ENCODE data around the gene ATF5.

The ATF5 gene

DNA sequence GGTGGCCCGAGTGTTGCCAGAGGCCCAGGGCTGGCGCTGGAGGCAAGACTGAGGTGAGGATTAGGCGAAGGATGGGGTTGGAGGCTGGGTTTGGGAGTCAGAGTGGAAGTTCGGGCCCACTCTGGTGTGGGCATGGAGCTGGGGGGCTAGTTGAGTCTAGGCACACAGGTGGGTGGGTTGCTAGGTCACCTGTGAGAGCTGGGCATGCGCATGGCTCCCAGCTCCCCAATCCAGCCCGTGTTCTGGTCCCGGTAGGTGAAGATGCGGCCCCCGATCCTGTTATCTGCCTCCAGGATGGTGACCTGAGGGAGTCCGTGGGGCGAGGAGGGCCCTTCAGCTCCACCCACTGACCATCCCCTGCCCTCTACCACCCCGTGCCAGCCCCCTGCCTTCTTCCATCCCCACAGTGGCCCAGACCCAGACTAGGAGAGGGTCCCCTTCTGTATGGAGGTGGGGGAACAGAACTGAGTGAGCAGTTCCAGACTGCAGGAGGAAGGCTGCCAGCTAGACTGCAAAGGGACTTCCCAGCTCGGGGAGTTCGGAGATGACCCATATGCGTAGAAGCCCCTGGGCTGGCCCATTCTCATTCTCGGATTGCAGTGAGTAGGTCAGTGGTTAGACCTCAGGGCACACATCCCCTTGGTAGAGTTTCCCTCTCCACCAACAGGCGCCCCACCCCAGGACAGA is 34.0 kb upstream of the ATF5 start:
- DNase-seq, result no peak

DNA sequence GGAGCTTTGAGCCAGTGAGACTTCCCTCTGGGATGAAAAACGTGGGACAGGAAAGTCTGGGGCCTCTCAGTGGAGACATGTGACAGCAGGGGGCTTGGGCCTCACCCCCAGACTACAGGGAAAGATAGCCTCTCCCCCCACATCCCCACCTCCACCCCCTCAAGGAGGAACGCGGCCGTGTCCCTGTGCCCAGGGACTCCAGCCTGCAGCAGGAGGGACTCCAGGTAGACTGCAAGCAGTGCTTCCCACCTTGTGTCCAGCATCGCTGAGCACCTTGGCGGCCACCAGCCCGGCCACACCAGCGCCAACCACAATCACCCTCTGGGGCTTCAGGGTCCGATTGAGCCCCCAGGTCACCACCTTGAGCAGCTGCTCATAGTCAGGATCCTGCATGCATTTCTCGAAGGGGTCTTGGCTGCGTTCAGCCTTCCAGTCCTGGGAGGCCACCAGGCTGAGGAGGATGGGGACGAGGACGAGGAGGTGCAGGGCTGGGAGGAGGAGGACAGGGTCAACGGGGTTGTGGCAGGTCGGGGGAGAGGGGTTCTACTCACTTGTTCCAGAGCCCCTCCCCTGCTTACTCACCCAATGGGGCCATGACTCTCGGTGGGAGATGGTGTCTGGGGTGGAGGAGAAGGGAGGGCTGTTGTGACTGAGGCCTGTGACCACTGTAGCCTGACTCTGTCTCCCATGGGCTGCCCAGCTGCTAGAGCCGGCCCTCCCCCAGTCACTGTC is 33.3 kb upstream of the ATF5 start:
- no peak for DNase-seq

DNA sequence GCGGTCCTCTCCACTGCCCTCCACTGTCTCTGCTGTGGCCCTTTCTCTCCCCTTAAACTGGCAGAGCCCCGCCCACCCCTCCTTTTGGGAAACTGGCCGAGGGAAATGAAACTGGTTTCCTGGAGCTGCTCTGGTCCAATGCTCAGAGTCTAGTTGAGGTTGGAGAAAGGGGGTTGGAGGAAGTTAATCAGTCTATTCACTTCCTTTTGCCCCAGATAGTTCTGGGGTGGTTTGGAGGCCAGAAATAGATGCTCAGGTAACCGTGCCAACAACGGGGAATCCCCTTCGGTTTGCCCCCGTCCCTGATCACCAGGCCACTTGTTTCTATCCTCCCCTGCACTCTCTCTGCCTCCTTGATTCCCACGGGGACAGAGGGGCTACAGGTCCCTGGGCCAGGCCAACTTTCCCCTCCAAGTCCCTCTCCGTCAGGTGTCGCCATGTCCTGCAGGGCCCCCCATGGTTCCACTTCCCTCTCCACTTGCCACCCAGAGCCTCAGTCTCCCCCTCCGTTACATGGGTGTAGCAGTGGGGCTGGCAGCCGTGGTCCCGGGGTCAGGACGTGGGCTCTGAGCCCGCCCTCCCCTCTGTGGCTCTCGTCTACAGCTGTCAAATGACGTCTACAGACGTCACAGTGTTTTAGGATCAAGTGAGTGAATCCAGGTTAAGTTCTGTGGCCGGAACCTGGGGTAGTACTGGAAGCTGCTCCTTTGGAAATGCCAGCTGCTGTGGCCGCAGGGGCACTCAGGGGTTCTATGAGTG is 32.0 kb upstream of the ATF5 start, which contains the start of gene IL4I1:
TSS of gene IL4I1 (minus strand) at position 25 of the 759 bp plus-strand sequence. CDS start 727 bp downstream, outside the sequence.
- DNase-seq, result peak in 9 of 56 donors; percentile 2 to 49 (median 19)

DNA sequence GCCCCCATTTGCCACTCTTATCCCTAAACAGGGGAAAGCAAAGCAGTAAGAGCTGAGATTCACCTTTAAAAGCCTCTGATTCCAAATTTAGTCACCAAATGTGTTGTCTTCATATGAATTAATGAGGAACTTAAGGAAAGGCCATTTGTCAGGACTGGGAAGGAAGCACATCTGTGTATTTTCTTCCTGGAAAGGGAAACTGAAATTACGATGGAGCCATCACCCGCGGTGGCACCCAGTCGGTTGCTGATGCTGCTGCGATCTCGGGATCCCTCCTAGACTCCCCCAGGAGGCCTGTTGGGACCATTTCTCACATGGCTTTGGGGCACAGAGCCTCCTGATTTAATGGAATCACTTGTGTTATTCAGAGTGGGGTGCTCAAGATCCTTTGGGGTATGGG is 24.9 kb upstream of the ATF5 start:
- no peak for DNase-seq

DNA sequence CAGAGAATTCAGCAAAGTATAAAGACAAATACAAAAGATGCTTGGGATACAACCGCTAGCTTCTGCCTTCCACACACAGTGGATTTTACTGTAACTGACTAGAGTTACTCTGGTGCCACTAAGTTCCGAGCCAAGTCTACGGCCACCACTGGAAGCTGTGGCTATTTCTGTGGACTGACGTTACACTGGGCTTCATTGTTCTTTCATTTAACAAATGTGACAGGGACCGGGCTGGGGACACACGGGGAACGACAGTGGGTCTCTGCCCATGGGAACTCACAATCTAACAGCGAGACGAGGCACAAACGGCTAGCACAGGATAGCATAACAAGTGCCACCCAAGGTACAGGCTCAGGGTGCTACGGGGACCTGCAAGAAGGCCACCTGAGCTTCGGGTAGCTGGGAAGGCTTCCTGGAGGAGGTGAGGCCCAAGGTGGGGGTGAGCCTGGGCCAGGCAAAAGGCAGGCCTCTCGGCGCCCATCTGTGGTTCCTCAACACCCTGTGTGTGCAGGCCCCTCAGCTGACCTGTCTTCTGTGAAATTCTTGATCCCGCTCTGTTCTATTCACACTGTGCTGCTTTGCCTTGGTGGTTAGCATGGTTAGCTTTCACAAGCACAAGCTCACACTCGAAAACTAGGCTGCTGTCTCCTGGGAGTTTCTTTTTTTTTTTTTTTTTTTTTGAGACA is 22.0 kb upstream of the ATF5 start:
- DNase-seq, result peak in 24 of 56 donors; percentile 8 to 71 (median 30)

DNA sequence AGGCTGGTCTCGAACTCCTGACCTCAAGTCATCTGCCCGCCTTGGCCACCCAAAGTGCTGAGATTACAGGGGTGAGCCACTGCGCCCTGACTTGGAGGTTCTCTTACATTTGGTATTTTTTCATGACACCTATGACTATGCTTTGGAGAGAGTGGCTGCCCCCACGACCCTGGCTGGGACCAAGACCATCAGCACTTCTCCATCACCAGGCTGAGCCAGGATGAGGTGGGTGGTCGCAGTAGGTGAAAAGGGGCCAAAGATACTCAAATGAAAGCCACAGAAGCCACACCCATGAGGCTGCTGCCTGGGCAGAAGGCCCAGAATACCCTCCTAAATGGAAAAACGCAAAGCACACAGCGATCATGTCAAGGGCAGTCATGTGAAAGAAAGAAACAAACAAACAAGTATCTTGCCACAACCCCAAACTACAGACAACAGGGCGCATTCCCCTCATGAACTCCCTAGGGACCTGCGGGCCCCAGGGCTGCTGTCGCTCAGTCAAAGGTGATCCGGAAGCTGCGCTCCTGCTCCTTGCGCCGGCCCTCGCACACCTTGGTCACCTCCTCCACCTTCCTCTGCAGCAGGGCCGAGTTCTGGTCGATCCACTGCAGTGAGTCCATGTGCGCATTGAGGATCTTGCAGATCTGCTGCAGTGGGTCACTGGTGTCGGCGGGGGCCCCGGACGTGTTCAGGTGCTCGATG is 21.1 kb upstream of the ATF5 start:
- no peak for DNase-seq

DNA sequence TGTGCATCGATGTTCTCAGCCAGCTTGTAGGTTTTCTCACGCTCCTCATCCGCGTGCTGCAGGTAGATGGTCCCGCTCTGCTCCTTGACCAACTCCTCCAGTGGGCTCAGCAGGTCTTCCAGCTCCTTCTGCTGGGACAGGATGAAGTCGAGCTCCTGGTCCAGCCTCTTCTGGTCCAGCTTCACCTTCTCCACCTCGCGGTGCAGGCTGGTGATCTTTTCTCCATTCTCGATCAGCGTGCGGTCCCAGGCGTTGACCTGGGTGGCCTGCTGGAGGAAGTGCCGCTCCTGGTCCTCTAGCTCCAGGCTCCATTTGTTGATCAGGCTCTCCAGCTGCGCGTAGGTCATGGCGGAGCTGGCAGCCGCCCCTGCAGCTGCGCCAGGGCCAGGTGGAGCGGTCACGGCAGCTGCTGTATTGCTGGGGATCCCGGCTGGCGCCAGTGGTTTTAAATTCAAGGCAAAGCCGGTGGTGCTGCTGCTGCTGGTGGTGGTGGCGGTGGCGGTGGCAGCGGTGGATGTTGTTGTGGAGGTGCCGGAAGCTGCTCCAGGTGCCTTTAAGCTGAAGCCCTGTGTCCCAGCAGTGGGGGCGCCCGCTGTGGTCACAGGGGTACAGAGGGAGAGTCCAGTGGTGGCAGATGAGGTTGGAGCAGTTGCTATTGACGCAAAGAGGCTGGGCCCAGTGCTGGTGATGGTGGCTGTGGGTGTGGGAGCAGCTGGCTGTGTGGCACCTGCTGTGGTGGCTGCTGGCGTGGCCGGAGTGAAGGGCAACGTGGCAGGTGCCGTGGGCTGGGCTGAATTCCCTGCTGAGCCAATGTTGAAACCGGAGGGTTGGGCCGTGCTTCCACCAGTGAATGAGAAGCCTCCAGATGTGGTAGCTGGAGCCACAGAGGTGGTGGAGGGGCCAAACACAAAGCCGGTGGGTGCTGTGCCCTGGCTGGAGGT is 20.3 kb upstream of the ATF5 start:
- no peak for DNase-seq

DNA sequence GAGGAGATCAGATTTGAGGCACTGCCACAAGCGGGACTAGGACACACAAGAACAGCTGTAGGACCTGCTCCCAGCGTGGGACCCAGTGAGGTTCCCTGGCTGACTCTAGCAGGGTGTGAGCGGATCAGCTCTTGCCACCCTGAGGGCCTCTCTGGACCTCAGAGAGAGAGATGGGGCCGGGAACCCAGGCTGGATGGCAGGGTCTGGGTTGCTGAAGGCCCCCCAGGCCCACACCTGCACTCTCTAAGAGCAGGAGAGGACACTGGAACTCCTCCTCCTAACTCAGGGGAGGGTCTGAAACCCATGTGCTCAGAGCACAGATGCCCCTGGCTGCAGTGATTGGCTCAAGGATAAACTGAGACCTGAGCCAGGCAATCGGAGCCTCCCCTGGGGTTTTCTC is 18.8 kb upstream of the ATF5 start:
- no peak for DNase-seq

DNA sequence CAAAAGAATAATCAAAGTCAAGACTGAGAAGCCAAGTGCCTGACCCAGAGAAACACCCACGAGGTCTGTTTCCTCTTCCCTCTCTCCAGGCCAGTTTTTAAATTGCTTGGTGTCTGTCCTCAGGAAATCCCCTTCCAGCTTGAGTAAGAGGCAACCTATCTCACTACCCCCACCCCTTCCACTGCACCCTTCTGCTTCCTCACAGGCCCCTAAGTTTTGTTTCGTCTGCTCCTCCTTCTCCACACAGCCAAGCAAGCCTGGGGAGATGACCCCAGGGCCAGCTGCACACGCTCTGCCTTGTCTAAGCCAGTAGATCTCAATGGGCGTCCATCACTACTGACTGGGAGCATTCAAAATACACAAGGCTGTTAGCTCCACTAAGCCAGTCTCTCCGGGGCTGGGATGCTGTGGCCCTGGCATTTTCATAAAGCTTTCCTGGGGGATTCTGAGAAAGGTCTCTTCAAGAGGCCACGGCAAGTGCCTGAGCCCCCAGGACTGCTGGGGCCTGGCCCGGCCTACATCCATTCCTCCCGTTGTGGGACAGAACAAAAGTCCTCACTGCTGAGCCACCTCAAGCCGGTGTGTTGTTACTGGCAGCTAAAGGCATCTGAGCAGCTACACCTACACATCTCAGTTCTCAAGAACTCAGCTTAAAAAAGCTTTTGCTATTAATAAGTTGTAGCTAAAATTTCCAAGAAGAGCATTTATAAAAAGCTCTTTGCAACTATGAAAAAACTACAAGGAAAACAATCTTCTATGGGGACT is 17.4 kb upstream of the ATF5 start:
- DNase-seq, result peak in 10 of 56 donors; percentile 5 to 59 (median 16)

DNA sequence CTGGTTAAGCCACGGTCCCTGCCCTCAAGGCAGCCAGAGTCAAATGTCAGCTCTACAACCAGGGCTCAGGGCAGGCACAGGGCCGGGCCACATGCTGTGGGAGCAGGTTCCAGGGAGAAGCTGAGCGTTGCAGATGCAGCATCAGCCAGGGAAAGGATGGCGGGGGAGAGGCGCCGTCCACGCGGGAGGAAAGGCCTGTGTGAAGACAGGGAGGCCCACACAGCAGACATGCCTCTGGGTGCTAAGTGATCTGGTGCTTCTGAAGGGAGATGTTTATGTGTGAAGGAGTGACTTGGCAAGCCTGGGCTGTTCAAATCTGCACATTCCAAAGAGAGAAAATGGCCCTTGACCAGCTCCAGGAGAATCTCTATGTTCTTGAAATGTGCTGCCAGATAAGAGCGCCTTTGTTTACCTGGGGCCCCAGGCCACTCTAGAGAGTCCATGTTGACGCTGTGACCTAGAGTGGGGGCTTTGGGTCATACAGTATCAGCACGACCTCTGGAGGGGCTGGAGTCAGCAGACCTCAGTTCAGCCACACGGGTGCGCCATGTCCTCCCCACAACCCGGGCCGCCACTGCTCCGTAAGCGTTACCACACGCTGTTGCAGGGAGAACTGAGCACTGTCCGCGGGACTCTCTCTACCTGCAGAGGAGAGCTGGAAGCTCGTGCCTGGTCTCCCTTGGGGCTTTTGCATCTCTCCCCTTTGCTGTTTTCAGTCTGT is 15.9 kb upstream of the ATF5 start:
- peak in 16 of 56 donors; percentile 3 to 62 (median 26) for DNase-seq

DNA sequence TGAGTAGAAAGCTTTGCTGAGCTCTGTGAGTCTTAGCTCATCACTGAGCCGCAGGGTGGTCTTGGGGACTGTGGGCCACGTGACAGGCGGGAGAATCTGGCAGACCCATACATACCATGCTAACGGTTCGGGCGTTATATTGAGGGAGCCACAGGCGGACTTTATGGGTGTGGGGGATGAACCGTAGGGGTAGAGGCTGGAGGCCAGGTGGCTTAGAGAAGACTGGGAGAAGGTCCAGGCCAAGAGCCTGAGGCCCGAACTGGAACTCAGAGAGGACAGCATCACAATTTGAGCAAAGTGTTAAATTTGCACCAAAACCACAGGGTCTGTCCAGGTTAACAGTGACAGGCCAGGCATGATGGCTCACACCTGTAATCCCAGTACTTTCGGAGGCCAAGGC is 15.3 kb upstream of the ATF5 start:
- DNase-seq, result no peak

DNA sequence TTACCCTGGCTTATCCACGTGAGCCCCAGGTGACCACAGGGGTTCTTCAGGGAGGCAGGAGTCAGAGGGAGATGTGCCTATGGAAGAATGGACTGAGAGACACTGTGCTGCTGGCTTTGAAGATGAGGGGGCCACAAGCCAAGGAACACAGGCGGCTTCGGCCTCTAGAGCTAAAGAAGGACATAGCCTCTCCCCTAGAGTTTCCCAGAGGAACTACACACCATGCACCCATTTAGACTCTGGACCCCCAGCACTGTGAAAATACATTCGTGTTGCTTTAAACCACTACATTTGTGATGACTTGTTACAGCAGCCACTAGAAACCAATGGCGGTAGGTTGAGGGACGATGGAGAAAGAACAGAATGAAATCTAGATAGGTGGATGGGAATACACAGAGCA is 13.7 kb upstream of the ATF5 start:
- DNase-seq, result no peak

DNA sequence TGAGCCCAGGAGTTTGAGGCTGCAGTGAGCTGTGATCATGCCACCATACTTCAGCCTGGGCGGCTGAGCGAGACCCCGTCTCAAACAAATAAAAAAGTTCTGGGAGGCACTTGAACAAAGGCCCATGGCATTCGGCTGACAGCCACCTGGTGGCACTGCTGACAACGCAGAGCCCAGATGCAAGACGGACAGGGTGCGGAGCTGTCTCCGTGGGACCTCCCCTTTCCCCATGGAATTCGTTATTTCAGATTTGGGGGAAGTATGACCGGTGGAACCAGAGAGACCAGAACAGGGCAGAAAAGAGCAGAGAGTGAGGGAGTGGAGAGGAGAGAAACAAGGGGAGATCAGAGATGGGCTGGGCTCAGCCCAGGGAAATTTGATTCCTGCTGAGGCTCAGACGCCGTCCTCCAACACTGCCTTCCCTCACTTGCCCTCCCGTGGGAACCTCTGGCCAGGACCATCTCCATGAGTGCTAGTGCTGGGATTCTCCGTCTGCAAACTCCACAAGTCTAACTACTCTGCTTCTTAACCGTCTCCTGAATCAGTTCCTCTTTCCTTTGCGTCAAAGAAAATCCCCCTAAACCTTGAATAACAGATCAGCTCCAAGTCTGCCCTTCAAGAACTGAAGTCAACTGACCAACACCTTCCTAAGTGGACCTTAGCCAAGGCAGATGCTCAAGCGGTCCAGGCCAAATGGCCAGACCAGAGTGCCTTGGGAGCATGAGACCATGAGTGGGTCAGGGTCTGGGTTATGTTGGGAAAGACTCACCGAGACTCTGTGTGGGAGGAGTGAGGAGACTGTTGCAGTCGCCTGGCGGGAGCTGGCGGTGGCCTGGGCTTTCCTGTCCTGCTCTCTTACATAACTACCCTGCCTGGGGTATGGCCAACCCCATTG is 11.9 kb upstream of the ATF5 start:
- peak in 4 of 56 donors; percentile 4 to 34 (median 12) for DNase-seq

DNA sequence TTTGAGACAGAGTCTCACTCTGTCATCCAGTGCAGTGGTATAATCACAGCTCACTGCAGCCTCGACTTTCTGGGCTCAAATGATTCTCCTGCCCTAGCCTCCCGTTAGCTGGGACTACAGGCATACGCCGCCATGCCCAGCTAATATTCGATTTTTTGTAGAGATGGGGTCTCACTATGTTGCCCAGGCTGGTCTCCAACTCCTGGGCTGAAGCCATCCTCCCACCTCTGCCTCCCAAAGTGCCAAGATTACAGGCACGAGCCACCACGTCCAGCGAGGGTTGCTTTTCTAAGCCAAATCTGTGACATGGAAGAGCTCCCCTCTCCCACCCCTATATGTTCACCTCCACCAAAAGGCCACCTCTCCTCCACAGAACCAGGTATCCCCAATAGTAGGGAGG is 10.9 kb upstream of the ATF5 start:
- DNase-seq, result no peak

DNA sequence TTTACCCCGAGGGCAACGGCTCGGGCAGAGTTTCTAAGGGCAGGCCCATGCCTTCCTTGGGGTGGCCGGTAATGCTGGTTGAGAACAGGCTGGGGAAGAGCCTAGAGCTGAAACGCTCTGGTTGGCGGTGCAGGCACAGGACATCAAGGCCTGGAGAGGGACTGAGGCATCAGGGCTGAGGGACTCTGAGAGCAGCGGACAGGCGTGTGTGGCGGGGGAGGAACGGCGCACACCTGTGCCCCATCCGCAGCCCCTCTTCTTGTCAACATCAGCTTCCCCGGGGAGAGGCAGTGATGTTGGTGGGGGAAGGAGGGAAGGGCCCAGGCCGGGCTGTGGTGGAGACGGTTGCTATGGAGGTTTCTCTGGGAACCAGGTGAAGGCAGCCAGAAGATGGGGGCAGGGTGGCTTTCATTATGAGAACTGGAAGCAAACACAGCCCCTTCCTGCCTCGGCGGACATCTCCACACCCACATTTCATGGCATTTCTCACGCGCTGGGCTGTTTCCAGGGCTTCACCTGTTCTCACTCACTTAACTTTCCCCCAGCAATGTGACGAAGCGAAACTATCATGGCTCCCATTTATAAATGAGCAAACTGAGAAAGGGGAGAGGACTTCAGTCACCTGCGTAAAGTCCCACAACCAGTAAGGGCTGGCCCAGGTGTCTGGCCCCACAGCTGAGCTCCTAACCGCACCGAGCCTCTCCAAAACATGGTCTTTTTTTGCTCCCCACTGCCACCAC is 8.2 kb upstream of the ATF5 start:
- DNase-seq, result no peak
